HTR-8/SVneo (cell line): ENCODE measurements around the gene F11R.
A peak's percentile ranks its signal among the peaks of the same experiment; 100 is the strongest.
"Not testable (repeated sequence)": the region's sequence is repeated elsewhere in the genome, so short reads cannot be mapped to it uniquely, and the experiment has no call there.

Experiments used
- DNase-seq: peaks from one replicate; pipeline ENCODE4 v3.0.0; 2011; ENCODE audit warnings: low spot score, mixed read lengths; ENCODE audit not compliant: insufficient read length
- FAIRE-seq: peaks from 2 replicates; lab custom pipeline; 2011; peaks lifted over from hg19 to GRCh38; lab: Jason Lieb, UNC

F11R gene

GRCh38 chr1:161020509-161021164 lies at the start of gene F11R:
F11R (minus strand) TSS chr1:161021152; CDS start chr1:161021073, 79 bp downstream.
- DNase-seq = no peak
- FAIRE-seq = no peak

DNA sequence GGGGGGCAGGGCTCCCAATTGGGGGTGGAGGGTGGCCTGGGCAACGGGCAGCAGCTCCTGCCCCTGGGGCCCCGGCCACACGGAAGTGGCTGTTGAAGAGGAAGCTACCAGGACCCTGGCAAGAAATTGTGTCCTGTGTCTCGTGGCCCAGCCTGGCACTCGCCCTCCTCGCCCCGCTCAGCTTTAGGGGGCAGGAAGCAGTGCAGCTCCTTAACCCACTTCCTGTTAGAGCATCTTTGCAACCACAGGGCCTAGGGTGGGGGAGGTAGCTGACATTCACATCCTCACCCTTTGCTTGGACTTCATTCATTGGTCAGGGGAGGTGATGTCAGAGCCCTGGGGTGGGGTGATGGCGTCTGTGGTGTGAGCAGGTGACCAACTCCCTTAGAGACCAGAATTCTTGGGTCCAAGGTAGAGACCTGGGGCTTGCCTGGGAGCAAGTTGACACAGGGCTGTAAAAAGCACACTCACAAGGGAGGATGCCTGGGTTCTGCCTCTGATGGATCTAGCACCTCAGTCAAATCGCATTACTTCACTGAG lies 48.8 kb upstream of the F11R start, which contains the start of gene ARHGAP30:
Gene ARHGAP30, minus strand, starts transcription at position 161 of the 540 bp plus-strand sequence. CDS start 267 bp downstream, outside the sequence.
- FAIRE-seq (no peak), DNase-seq (no peak)

DNA sequence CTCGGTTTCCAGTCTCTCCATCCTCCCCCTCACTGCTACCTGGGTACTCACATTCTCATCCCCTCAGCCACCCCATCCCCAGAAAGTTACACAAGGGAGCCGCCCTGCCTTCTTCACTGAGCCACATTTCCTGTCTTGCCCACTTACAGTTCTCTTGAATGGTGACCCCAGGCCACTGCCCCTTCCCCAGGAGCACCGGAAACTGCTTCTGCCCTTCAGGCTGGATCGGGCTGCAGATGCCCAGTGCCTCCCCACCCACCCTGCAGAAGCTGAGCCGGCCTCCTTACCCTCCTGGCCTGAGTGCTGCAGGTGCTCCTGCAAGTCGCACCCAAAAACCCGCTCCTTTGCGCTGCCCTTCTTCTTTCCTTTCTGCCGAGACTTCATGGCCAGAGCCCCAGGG lies 48.3 kb upstream of the F11R start:
- no peak for DNase-seq
- FAIRE-seq = no peak

DNA sequence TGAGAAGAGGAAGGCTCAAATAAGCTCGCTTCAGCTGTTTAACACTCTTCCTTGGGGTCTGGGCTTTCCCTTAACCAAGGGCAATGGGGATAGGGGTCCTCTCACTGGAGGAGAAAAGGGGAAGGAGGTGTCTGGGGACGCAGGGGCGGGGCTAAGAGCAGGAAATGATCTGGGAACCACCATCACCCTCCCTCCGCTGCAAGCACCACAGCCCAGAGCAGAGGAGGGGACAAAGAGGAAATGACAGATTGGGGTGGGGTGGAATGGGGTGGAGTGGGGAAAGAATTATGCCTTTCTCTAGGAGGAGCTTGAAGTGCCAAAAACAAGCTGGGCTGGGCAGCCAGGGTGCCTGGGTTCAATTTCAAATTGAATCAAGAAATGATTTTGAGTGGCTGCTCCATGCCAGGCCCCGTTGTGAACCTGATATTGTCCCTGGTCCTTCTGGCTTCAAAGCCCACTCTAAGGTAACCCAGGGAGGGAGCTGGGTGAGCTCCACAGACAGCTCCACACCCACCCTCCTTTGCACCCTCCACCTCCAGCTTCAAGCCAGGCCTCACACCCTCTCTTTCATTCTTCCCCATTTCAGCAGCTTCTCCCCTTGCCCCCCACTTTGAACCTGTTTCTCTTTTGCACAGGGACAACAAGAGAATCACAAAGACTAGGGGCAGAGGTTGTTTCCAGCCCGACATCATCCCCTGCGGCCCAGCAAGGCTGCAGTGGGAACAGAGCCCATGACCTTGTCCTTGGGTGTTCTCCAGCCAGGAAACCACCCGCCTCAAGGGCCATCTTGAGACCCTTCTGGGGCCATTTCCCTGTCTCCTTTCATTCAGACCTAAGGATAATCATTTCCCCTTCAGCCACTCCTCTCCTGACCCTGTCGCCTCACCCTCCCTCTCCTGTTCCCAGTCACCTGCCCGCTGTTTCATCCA lies 47.6 kb upstream of the F11R start:
- FAIRE-seq (no peak), DNase-seq (no peak)

DNA sequence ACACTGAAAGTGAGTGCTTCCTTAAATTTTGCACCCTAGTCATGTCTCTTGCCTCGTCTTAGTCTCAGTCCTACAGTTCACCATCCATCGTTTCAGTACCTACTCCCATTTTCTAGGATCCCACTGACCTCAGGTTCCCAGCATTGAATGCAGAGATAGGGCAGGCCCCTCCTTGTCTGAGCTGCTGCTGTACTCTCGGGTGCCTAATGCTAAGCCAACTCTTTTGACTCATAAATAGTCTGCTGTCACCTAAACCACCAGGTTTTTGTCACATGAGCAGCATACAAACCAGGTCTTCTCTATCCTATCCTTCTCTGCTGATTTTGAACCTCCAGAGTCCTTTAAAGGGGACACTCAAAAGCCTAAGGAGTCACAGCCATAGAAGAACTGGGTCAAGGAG lies 45.7 kb upstream of the F11R start:
- DNase-seq = no peak
- FAIRE-seq = no peak

- not testable (repeated sequence) for FAIRE-seq, DNase-seq
These were observed 44.7 kb upstream of the F11R start for GRCh38 chr1:161065681-161066080.

DNA sequence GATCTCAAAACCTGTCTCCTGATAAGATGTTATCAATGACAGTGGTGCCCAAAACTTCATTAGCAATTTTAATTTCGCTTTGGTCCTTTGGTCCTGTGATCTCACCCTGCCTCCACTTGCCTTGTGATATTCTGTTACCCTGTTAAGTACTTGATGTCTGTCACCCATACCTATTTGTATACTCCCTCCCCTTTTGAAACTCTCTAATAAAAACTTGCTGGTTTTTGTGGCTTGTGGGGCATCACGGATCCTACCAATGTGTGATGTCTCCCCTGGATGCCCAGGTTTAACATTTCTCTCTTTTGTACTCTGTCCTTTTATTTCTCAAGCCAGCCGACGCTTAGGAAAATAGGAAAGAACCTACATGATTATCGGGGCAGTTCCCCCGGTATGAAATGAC lies 43.0 kb upstream of the F11R start:
- DNase-seq, FAIRE-seq: not testable (repeated sequence)

DNA sequence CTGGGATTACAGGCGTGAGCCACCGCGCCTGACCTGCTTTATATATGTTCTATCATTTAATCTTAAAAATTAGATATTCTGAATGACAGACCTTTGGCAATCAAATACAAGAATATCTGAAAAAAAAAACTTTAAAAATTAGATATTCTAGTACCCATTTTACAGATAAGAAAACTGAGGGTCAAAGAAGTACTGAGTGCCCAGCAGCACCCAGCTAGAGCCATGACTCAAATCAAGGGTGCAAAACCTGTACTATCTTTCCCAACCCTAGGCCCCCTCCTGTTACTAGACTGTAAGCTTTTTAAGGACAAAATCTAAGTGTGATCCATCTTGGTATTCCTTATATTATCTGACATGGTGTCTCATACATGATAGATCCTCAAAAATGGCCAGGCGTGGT lies 40.5 kb upstream of the F11R start:
- FAIRE-seq = no peak
- no peak for DNase-seq

GRCh38 chr1:161059293-161059692 lies 38.3 kb upstream of the F11R start:
- no peak for FAIRE-seq

DNA sequence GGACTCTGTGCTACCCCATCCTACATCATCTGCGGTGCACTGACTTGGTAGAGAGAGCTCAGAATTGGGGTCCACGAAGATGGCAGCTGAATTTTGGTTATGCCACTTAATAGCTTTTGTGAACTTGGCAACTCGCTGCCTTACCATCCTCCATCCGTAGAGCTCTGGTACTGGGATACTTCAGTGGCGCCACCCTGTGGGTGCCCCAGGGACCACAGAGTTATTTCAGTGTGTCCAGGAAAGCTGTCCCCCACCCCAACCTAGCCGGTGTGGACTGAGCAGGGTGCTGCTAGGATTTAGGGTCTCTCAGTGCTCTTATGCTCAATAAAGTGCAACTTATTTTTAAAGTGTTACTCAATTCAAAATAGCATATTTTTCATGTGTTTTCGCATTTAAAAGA lies 33.9 kb upstream of the F11R start:
- FAIRE-seq (no peak), DNase-seq (no peak)

More at GRCh38 chr1:161059293-161059692, 38.3 kb upstream of the F11R start:
- no peak for DNase-seq

DNA sequence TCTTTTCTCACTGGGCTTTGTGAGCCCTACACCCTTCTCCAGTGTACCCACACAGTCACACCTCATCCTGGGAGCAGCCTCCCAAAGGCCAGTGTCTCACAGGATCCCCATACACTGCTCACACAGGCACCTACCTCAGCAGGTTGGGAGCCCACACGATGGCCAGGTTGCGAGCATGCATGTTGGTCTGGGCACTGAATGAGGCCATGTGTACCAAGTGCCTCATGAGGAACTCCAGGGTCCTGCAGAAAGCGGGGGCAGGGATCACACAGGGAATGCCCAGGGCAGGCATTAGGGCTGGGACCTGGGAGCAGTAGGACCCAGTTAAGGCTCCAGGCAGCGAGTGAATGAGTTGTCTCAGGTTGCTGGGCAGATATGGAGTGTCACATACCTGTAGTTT lies 33.3 kb upstream of the F11R start:
- DNase-seq = no peak
- FAIRE-seq = no peak

GRCh38 chr1:161052899-161053298 lies 31.9 kb upstream of the F11R start:
- DNase-seq (no peak), FAIRE-seq (no peak)

DNA sequence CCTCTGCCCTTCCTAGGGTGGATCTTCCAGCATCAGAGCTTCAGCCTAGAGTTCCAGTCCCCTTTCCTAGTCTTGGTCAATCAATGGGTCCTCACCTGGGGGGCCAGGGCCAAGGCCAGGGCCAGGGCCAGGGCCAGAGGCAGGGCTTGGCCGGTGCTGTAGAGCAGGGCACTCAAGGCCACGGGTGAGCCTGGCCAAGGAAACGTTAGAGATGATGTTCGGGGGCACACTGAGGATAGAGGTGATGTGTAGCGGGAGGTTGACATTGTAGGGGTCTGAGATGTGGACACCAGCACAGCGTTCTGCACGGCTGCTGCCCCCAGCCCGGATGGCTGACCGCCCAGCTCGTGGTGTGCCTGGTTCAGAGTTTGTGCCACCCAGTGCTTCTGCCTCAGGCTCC lies 30.3 kb upstream of the F11R start:
- DNase-seq (no peak), FAIRE-seq (no peak)

- FAIRE-seq = no peak
These were observed 28.2 kb upstream of the F11R start for GRCh38 chr1:161048949-161049722.

GRCh38 chr1:161047436-161048420 lies 26.8 kb upstream of the F11R start:
- DNase-seq (no peak), FAIRE-seq (no peak)

More at GRCh38 chr1:161048949-161049722, 28.2 kb upstream of the F11R start:
- DNase-seq = no peak

DNA sequence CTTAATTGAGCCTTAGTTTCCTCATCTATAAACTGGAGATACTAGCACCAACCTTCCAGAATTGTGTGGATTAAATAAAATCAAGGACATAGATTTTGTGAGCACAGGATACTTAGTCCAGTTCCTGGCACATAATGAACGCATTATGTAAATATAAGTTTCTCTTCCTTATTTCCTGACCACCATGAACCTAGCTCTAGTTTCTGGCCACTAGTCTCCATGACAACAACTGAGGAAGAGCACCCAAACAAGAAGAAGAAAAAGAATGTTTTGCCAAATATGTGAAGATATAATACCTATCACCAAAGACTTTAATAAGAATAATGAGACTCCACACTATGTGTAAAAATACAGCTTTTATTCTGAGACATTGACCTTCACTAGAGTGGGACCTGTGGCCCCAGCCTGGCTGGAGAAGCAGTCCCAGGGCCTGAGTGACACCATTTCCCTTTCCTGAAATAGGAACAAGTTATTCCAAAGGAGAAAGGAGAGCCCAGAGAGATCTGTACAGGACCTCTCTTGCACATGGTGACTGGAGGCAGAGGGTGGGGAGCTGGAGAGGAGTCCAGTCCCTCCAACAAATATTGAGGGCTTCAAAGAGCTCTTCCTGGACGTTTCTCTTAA lies 25.8 kb upstream of the F11R start:
- DNase-seq (no peak), FAIRE-seq (no peak)

- no peak for FAIRE-seq
- DNase-seq = peak; percentile 85
These were observed 25.0 kb upstream of the F11R start, which contains the start of gene USF1 for GRCh38 chr1:161045736-161046604. USF1 (minus strand) TSS chr1:161045977; CDS start chr1:161043275, 2,702 bp downstream.
